HepG2 (cell line): ENCODE data around the gene TAS1R3. TPM values are rescaled to one million over a fixed set of nuclear protein-coding genes. Genes with fewer than 3 reads are reported as not detected.

ENCODE experiments used
- AGO1 ChIP-seq: fragments of 200-400 bp; formaldehyde crosslinking; IDR thresholded peaks from 2 replicates; pipeline ENCODE4 v1.6.1; 2017; ENCODE audit warnings: mild to moderate bottlenecking, low read depth, low read length, moderate library complexity; ENCODE audit not compliant: poor library complexity, severe bottlenecking
- HOXA5 ChIP-seq: sonication (generic); formaldehyde crosslinking; IDR thresholded peaks from 2 replicates; pipeline ENCODE4 v1.4.0; 2020; ENCODE audit warnings: missing genetic modification reagents
- KDM5B ChIP-seq: sonication (generic); formaldehyde crosslinking; IDR thresholded peaks from 2 replicates; pipeline ENCODE4 v1.4.0; 2020; ENCODE audit warnings: missing genetic modification reagents, mild to moderate bottlenecking, borderline replicate concordance
- NFE2 ChIP-seq: sonication (generic); formaldehyde crosslinking; IDR thresholded peaks from 2 replicates; pipeline ENCODE4 v1.4.0; 2020; ENCODE audit warnings: missing genetic modification reagents
- NFE2L2 ChIP-seq: fragments of 150-350 bp; IDR thresholded peaks from 2 replicates; pipeline ENCODE4 v1.6.1; 2014; ENCODE audit warnings: low read length
- NFIC ChIP-seq: IDR thresholded peaks from 2 replicates; pipeline ENCODE4 v1.6.1; 2012; ENCODE audit warnings: mild to moderate bottlenecking, low read length, inconsistent platforms
- STAT5B ChIP-seq: sonication (generic); formaldehyde crosslinking; IDR thresholded peaks from 2 replicates; pipeline ENCODE4 v1.4.0; 2020; ENCODE audit warnings: missing genetic modification reagents
- ZFP37 ChIP-seq: sonication (generic); formaldehyde crosslinking; IDR thresholded peaks from 2 replicates; pipeline ENCODE4 v1.4.0; 2020; ENCODE audit warnings: missing genetic modification reagents, borderline replicate concordance
- ZFYVE20 ChIP-seq: sonication (generic); formaldehyde crosslinking; IDR thresholded peaks from 2 replicates; pipeline ENCODE4 v1.8.0; 2023; ENCODE audit warnings: low read depth, mild to moderate bottlenecking, moderate library complexity, missing genetic modification reagents, borderline replicate concordance
- ZNF207 ChIP-seq: fragments of 450-650 bp; IDR thresholded peaks from 2 replicates; pipeline ENCODE4 v1.6.1; 2016; ENCODE audit warnings: antibody characterized with exemption, borderline replicate concordance
- ZNF251 ChIP-seq: sonication (generic); formaldehyde crosslinking; IDR thresholded peaks from 2 replicates; pipeline ENCODE4 v1.9.0; 2021; ENCODE audit warnings: mild to moderate bottlenecking, missing genetic modification reagents
- ZNF431 ChIP-seq: sonication (generic); formaldehyde crosslinking; IDR thresholded peaks from 2 replicates; pipeline ENCODE4 v1.9.0; 2022; ENCODE audit warnings: missing genetic modification reagents, low read depth, mild to moderate bottlenecking, borderline replicate concordance
- ZNF577 ChIP-seq: sonication (generic); formaldehyde crosslinking; IDR thresholded peaks from 2 replicates; pipeline ENCODE4 v1.4.0; 2020; ENCODE audit warnings: mild to moderate bottlenecking, low read depth, missing genetic modification reagents, borderline replicate concordance
- ZNF790 ChIP-seq: sonication (generic); formaldehyde crosslinking; IDR thresholded peaks from 2 replicates; pipeline ENCODE4 v1.8.0; 2022; ENCODE audit warnings: missing genetic modification reagents, mild to moderate bottlenecking, borderline replicate concordance
- ZNF891 ChIP-seq: sonication (generic); formaldehyde crosslinking; IDR thresholded peaks from 2 replicates; pipeline ENCODE4 v1.5.0; 2020; ENCODE audit warnings: mild to moderate bottlenecking, missing genetic modification reagents
- polyA plus RNA-seq, 8 experiments: library from polyadenylated mRNA; depleted of rRNA in 3 of 8; stranded (reverse) in 7 of 8; unstranded in 1 of 8; fragments of >200 nt; fragmentation: Illumina TruSeq in 4 of 8; extraction: Trizol in 4 of 8; gene quantifications; 2 replicates each; pipeline versions ENCODE4 v1.2.1 to v1.2.3, GENCODE V29; 2011 to 2016; ENCODE audit warnings: low read depth in 4 of 8, missing spikeins in 1 of 8, mixed read lengths in 1 of 8; ENCODE audit not compliant: insufficient read depth in 1 of 8
- total RNA-seq, 5 experiments: library from RNA; depleted of rRNA; stranded (reverse); fragments of >200 nt; fragmentation: Illumina TruSeq; extraction: Trizol; gene quantifications; 2 replicates each; pipeline ENCODE4 v1.2.3, GENCODE V29; 2016; ENCODE audit warnings: low read depth in 1 of 5
- TF ChIP-seq, protein P1 (sequence below): sonication (generic); formaldehyde crosslinking; IDR thresholded peaks from 2 replicates; pipeline ENCODE4 v1.4.0; 2020; ENCODE audit warnings: mild to moderate bottlenecking, missing genetic modification reagents, borderline replicate concordance
- TF ChIP-seq, protein P2 (sequence below): IDR thresholded peaks from 2 replicates; pipeline ENCODE4 v1.6.1; 2016; ENCODE audit warnings: missing genetic modification reagents, missing compliant biosample characterization
- TF ChIP-seq, protein P3 (sequence below): sonication (generic); formaldehyde crosslinking; IDR thresholded peaks from 2 replicates; pipeline ENCODE4 v1.4.0; 2020; ENCODE audit warnings: mild to moderate bottlenecking, missing genetic modification reagents
- TF ChIP-seq, protein P4 (sequence below): sonication (generic); formaldehyde crosslinking; IDR thresholded peaks from 2 replicates; pipeline ENCODE4 v1.4.0; 2020; ENCODE audit warnings: missing genetic modification reagents

TAS1R3 gene
- total and polyA plus RNA-seq, 2 of the 13 experiments (the other 11 are each of a cell fraction or from before 2014, with no cell fraction given), result 0.13 to 0.15 TPM

DNA sequence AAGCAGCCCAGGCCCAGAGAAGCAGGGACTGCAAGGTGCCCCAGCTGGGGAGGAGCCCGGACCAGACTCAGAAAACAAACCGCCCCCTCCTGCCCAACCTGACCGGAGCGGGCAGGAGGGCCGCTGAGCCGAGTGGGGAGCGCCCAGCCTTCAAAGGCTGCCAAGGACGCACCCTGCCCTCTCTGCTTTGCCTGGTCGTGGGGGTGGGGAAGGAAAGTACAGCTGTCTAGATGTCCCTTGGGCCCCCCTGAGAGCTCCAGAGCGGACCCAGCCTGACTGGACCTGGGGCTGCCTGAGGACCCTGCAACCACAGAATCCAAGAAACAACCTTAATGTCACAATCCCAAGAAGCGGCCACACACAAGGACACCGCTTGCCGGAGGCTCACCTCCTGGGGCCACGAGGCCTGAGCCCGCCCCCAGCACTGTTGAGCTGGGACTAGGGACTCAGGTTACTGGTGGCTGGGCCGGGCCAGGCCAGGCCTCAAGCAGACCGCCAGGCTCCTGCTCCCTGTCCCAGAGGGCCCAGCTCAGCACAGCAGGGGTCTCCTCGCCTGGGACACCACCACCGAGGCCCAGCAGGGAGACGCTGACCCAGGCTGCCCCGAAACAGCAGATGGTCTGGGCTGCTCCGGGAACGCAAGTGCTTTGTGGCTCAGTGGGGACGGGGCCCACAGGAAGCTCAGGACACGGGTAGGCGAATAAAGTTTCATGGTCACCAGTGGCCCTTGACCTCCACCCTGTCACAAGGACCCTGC is 16.8 kb downstream of the TAS1R3 start (continued):
- TF ChIP-seq, protein P1, sequence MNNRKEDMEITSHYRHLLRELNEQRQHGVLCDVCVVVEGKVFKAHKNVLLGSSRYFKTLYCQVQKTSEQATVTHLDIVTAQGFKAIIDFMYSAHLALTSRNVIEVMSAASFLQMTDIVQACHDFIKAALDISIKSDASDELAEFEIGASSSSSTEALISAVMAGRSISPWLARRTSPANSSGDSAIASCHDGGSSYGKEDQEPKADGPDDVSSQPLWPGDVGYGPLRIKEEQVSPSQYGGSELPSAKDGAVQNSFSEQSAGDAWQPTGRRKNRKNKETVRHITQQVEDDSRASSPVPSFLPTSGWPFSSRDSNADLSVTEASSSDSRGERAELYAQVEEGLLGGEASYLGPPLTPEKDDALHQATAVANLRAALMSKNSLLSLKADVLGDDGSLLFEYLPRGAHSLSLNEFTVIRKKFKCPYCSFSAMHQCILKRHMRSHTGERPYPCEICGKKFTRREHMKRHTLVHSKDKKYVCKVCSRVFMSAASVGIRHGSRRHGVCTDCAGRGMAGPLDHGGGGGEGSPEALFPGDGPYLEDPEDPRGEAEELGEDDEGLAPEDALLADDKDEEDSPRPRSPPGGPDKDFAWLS (CRISPR knock-in tag), result no peak
- no peak for TF ChIP-seq NFE2L2
- TF ChIP-seq NFIC, result no peak
- TF ChIP-seq NFE2 (CRISPR knock-in tag), result no peak
- no peak for TF ChIP-seq ZNF431 (CRISPR knock-in tag)
- TF ChIP-seq, protein P2, sequence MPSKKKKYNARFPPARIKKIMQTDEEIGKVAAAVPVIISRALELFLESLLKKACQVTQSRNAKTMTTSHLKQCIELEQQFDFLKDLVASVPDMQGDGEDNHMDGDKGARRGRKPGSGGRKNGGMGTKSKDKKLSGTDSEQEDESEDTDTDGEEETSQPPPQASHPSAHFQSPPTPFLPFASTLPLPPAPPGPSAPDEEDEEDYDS, result peak; percentile 53
- no peak for TF ChIP-seq HOXA5 (CRISPR knock-in tag)
- TF ChIP-seq, protein P3, sequence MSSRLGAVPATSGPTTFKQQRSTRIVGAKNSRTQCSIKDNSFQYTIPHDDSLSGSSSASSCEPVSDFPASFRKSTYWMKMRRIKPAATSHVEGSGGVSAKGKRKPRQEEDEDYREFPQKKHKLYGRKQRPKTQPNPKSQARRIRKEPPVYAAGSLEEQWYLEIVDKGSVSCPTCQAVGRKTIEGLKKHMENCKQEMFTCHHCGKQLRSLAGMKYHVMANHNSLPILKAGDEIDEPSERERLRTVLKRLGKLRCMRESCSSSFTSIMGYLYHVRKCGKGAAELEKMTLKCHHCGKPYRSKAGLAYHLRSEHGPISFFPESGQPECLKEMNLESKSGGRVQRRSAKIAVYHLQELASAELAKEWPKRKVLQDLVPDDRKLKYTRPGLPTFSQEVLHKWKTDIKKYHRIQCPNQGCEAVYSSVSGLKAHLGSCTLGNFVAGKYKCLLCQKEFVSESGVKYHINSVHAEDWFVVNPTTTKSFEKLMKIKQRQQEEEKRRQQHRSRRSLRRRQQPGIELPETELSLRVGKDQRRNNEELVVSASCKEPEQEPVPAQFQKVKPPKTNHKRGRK, result no peak
- no peak for TF ChIP-seq AGO1
- TF ChIP-seq ZFP37 (CRISPR knock-in tag), result no peak
- no peak for TF ChIP-seq ZNF790 (CRISPR knock-in tag)
- TF ChIP-seq ZFYVE20 (CRISPR knock-in tag), result no peak
- no peak for TF ChIP-seq ZNF207
- no peak for TF ChIP-seq ZNF251 (CRISPR knock-in tag)
- TF ChIP-seq KDM5B (CRISPR knock-in tag), result peak; percentile 58
- TF ChIP-seq STAT5B, result no peak
- TF ChIP-seq ZNF577, result no peak
- no peak; the same call in 1 of the 2 replicates for TF ChIP-seq ZNF891 (CRISPR knock-in tag)
- TF ChIP-seq, protein P4, sequence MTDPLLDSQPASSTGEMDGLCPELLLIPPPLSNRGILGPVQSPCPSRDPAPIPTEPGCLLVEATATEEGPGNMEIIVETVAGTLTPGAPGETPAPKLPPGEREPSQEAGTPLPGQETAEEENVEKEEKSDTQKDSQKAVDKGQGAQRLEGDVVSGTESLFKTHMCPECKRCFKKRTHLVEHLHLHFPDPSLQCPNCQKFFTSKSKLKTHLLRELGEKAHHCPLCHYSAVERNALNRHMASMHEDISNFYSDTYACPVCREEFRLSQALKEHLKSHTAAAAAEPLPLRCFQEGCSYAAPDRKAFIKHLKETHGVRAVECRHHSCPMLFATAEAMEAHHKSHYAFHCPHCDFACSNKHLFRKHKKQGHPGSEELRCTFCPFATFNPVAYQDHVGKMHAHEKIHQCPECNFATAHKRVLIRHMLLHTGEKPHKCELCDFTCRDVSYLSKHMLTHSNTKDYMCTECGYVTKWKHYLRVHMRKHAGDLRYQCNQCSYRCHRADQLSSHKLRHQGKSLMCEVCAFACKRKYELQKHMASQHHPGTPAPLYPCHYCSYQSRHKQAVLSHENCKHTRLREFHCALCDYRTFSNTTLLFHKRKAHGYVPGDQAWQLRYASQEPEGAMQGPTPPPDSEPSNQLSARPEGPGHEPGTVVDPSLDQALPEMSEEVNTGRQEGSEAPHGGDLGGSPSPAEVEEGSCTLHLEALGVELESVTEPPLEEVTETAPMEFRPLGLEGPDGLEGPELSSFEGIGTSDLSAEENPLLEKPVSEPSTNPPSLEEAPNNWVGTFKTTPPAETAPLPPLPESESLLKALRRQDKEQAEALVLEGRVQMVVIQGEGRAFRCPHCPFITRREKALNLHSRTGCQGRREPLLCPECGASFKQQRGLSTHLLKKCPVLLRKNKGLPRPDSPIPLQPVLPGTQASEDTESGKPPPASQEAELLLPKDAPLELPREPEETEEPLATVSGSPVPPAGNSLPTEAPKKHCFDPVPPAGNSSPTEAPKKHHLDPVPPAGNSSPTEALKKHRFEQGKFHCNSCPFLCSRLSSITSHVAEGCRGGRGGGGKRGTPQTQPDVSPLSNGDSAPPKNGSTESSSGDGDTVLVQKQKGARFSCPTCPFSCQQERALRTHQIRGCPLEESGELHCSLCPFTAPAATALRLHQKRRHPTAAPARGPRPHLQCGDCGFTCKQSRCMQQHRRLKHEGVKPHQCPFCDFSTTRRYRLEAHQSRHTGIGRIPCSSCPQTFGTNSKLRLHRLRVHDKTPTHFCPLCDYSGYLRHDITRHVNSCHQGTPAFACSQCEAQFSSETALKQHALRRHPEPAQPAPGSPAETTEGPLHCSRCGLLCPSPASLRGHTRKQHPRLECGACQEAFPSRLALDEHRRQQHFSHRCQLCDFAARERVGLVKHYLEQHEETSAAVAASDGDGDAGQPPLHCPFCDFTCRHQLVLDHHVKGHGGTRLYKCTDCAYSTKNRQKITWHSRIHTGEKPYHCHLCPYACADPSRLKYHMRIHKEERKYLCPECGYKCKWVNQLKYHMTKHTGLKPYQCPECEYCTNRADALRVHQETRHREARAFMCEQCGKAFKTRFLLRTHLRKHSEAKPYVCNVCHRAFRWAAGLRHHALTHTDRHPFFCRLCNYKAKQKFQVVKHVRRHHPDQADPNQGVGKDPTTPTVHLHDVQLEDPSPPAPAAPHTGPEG, result peak; percentile 20; the same call in 1 of the 2 replicates
